ENCODE data around the gene CAPG.
A peak's percentile ranks its signal among the peaks of the same experiment; 100 is the strongest.
"Not testable (repeated sequence)": the region's sequence is repeated elsewhere in the genome, so short reads cannot be mapped to it uniquely, and the experiment has no call there.

CAPG gene

DNA sequence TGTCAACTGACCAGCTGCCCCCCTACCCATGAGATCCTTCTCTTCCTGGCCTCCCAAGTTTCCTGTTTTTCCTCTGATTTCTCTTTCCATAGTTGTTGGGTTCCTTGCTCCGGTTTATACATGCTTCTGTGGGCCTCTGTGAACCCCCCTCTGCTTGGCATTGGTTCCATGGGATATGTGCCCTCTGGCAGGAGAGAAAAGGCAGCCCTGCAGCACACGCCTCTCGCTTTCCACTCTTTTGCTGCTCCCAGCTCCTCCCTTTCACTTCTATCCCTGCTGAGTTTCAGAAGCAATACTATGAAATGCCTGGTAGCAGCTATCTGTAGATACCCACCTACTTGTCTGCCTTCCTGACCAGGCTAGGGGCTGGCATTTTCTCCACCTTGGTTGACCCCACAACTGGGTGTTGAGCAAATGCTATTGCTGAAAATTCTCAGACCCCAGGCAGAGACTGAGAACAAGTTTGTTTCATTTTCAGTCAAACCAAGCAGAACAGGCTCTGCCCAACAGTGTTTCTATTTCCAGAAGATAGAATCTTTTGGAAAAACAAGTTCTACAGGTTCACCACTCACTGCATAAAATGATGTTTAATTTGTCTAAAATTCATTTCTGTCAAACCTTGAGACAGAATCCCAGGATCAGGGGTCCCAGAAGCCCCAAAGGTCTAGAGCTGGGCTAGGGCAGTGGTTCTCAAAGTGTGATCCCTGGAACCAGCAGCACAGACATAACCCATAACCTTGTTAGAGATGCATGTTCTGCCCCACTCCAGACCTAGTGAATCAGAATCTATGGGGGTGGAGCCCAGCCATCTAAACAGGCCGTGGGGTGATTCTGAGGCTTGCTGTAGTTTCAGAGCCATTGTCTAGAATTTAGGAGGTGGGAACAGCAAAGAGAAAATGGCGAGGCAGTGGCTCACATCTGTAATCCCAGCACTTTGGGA lies 13.4 kb downstream of the CAPG start:
- DNase-seq (ENCODE audit: low read depth in 2 of 2), result no peak

DNA sequence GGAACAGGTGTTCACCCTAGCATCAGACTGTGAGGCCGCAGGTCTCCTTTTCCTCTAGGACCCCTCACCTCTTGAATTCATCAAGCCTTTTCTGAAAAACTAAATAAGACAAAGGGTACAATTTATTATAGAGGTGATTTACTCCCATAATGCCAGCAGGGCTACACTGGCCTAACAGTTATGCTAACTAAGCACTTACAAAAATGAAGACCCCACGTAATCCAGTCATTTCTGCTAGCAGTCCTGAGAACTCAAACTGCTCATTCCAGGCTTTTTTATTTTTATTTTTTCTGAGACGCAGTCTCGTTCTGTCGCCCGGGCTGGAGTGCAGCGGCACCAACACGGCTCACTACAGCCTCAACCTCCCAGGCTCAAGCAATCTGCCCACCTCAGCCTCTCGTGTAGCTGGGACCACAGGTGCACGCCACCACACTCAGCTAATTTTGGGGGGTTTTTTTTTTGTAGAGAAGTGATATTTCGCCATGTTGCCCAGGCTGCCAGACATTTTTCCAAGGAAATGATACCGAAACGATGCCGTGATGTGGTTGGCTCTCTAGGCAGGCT lies 14.2 kb downstream of the CAPG start:
- no peak for DNase-seq (ENCODE audit: low read depth in 2 of 2)

DNA sequence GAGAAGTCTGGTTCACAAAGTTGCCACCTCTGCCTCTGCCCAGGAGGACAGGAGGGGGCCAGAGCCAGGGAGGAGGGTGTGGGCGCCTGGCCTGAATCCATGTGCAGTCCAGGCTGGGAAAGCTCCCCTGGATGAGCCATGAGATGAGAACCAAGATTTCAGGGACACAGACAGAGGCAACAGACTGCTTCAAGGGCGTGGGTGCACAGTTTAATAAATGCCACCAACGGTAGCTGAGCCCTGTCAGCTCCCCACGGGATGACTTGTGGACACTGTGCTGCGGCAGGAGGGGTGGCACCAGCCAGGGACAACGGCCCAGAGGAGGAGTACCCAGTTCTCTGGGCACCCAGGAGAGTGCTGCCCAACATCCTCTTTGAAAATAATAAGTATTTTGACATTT lies 15.2 kb downstream of the CAPG start:
- DNase-seq (ENCODE audit: low read depth in 2 of 2), result no peak

DNA sequence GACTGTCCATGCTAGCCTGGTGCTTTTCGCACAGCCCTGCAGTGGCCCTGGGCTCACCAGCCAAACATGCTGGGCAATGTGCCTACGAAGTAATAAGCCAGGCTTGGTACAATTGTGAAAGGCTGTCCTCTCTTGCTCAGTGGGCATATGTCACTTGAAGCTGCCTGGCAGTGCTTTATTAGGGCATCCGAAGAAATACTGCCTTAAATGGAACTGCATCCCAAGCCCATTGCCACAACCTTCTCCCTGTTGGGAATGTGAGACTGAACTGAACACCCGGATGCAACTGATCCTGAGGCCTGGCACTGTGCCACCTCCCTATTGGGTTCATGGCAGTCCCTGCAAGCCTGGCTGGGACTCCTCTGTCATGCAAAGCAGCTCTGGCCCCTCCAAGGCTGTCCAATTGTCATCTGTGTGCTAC lies 15.9 kb downstream of the CAPG start:
- no peak for DNase-seq (ENCODE audit: low read depth in 2 of 2)

DNA sequence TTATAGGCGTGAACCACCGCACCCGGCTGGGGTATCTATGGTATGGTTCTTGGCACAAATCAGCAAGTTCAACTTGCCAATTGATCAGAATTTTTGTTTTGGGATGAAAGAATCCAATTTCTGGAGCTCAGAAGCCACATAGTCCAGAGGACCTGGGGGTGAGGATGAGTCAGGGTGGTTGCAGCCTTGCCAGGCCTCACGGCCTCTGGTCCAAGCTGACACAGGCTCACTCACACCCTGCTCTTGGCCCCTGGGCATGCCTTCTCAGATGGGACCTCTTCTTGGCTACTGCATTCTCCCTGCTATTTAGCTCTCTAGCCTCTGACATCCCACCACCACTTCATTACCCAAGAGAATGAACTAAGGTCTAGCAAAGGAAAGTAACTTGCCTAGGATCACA lies 16.3 kb downstream of the CAPG start:
- no peak for DNase-seq (ENCODE audit: low read depth in 2 of 2)

DNA sequence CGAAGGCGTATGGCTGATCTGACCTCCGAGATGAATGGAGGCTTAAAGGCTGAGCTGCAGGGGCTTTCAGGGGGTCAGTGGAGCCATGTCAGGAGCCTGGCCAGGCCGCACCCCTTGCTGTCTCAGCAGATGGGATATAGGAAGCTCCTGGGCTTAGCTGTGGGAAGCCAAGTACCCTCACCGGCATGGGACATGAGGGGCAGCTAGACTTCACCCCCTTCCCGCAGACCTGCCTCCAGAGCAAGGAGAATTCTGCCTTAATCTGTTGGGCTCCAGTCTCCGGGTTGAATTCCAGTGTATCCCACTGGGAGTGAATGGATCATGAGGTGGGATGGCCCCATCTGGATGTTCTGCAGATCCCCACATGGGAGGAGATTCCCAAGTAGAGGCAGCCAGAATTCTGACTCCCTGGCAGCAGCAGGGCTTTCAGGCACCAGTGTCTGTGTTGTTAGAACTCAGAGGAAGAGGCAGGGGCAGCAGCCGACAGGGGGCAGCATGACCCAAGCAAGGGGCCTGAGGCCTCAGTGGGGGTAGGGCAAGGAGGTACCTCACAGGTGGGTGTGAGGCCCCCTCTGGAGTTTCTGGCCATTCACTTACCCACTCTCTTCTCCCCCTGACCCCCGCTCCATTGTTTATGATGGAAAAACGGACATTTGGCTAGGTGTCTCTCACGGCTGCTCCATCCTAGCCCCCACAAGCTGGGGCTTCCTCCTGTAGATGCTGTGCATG lies 19.1 kb downstream of the CAPG start:
- DNase-seq (ENCODE audit: low read depth in 2 of 2), result peak; percentile 40 to 61

DNA sequence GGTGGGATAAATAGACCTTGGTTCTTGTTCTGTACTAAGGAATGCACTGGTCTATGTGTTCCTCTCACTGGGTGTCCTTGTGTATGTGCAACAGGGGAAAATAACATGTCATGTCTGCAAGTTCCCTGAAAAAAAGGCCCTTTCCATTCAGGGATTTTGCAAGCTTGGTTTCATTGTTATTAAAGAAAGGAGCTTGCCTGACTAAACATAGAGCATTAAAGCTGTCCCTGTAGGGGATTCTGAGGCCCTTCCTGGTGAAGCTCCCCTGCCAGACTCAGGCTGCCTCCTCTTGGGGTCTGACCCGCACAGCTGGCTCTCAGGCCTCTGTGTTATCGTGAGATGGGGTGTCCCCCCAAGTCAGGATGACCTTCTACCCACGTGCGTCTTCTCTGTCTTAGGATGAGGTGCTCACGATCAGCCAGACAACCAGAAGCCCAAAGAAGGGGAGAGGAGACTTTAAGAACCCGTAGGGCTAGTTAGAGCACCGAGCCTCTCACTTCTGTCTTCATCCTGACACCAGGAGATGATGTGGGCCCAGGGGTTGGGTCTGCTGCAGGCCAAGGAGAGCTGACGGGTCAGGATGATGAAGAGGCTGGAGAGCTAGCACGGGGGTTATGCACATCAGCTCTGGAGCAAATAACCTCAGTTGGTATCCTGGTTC lies 21.2 kb downstream of the CAPG start:
- no peak for DNase-seq (ENCODE audit: low read depth in 2 of 2)

DNA sequence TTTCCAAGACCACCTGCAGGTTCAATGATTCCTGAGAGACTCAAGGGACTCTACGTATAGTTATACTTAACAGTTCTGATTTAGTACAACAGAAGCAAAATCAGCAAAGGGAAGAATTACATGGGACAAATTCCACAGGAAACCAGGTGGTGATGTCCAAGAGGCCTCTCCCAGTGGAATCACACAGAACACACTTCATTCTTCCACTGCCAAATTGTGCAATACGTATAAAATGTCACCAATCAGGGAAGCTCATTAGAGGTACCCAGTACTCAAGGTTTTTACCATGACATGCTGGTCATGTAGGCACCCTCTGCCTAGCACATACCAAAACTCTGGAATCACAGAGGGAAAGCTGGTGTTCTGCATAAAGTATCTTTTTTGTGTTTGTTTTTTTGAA lies 22.4 kb downstream of the CAPG start:
- no peak for DNase-seq (ENCODE audit: low read depth in 2 of 2)

DNA sequence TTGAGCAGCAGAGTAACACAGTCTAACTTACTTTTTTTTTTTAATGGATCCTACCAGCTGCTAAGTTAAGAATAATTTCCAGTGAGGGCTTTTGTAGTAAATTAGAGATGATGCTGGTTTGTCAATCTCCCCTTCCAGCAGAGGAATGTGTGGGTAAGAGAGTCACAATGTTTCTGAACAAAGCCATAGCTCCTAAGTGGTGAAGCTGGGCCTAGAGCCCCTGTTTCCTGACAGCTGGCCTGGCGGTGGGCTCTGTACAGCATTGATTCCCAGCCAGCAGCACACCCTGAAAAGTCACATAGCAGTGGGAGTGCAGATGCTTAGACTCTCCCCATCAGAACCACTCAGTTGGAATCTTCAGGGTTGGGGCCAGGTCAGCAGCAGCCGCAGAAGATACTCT lies 24.4 kb downstream of the CAPG start:
- DNase-seq (ENCODE audit: low read depth in 2 of 2), result no peak

DNA sequence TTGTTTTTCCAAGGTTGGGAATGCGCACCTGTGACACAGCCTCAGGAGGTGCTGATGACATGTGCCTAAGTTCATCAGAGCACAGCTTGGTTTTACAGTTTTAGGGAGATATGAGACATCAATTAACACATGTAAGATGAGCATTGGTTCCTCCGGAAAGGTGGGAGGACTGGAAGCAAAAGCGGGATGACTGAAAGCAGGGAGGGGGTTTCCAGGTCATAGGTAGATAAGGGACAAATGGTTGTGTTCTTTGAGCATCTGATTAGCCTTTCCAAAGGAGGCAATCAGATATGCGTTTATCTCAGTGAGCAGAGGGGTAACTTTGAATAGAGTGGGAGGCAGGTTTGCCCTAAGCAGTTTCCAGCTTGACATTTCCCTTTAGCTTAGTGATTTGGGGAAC lies 26.3 kb downstream of the CAPG start:
- no peak for DNase-seq (ENCODE audit: low read depth in 2 of 2)

DNA sequence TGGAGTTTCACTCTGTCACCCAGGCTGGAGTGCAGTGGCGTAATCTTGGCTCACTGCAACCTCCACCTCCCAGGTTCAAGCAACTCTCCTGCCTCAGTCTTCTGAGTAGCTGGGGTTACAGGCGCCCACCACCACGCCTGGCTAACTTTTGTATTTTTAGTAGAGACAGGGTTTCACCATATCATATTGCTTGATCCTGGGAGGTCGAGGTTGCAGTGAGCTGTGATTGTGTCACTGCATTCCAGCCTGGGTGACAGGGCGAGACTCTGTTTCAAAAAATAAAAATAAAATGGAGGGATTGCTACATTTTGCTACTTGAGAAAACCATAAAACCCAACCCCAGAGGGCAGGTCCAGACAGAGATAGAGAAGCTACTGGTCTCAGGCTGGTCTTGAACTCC lies 27.0 kb downstream of the CAPG start:
- DNase-seq (ENCODE audit: low read depth in 2 of 2), result not testable (repeated sequence)

DNA sequence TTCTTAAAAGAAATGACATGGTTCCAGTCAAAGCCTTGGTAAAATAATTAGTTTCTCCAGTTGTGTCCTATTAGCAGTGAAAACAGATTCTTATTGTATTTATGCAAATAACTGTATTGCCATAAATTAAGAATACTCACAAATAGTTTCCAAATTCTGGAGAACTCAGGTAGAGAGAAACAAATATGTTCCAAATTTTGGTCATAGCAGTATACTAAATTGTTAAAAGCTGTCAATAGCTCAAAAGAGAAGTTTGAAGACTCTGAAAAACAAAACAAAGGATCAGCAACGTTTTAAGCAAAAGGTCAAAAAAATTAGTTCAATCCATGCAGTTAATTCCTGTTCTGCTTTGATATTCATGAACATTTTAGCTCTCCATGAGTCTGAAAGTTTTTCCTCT lies 30.1 kb downstream of the CAPG start:
- DNase-seq (ENCODE audit: low read depth in 2 of 2), result no peak

DNA sequence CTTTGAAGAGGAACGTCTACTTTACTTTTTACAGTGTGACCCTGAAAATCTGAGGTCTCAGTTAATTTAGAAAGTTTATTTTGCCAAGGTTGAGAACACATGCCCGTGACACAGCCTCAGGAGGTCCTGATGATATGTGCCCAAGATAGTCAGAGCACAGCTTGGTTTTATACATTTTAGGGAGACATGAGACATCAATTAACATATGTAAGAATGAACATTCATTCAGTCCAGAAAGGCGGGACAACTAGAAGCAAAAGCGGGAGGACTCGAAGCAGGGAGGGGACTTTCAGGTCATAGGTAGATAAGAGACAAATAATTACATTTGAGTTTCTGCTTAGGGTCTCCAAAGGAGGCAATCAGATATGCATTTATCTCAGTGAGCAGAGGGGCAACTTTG lies 31.9 kb downstream of the CAPG start:
- DNase-seq (ENCODE audit: low read depth in 2 of 2), result no peak

DNA sequence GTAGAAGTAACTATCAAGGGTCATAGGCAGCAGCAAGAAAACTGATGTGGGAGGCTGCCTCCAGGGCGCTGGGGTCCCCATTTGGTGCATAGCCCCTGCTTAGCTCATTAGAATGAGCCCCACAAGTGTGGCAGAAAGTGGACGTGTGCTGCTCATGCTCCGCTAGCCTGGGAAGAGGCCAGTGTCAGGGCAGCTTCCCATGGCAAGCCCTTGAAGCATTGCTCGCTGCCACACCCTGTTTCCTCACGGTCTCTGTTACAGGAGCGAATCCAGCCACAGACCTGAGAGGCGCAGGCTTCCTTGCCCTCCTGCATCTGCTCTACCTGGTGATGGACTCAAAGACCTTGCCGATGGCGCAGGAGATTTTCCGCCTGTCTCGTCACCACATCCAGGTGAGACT lies 33.1 kb downstream of the CAPG start:
- no peak for DNase-seq (ENCODE audit: low read depth in 2 of 2)

DNA sequence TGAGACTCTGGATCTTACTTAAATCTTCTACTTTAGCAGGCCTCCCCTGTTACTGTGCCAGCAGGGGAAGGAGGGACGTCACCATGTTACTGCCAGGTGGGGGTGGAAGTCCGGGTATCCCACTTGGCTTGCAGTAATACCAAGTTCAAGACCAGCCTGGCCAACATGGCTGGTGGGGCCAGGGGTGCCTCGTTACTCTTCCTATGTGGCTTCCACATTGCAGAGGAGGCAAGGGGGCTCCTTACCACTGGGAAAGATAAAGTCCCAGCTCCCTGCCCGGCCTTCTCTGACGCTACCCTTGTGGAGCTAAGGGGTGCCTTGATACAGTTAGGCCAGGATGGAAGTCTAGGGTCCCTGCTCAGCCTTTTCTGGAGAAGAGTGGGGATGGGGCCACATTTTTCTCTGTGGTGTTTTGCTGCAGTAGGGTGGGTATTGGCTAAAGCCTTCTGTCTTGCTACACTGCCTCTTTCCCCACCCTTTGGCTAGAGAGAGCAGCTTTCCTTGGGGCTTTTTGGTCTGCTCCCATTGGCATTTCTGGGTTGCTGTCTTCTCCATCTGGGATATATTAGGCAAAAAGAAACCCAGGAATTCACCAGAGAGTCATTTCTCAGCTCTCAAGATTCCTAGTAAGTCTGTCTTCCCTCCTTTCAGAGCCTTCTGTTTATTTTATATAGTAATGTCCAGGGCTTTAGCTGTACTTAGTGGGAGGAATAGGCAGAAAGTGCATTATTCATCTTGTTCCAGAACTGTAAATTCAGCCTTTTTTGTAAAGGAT lies 33.7 kb downstream of the CAPG start:
- DNase-seq (ENCODE audit: low read depth in 2 of 2), result no peak

DNA sequence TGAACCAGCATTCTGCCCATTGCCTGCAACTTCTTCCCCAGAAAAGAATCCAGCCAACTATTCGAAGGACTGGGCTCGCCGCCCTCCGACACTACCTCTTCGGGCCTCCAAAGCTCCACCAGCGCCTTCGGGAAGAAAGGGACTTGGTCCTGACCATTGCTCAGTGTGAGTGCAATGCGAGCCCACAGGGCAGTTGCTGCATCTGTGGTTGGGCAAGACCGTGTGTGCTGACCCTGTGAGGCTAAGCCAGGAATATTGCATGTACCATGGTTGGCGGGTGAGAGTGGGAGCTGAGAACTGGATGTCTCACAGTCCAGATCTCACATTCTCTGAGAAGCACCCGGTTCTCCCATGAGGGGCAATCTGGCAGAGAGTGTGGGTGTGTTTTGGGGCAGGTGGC lies 39.1 kb downstream of the CAPG start:
- no peak for DNase-seq (ENCODE audit: low read depth in 2 of 2)

DNA sequence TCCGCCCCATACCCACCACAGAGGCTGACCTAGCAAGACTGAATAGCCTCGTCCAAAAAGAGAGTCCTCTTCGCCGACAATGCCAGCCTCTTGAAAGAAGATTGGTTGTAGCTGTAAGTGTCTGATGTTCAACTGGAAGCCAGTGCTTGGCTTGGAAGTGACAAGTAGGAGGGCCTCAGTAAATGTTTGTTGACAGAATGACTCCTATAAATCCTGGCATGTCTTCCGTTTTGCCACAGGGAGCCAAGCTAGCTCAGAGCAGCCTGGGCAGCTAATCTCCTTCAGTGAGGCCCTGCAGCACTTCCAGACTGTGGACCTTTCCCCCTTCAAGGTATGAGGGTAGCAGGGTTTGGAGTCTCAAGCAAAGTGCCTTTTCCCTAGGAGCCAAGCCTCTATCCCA lies 40.7 kb downstream of the CAPG start:
- DNase-seq (ENCODE audit: low read depth in 2 of 2), result no peak

DNA sequence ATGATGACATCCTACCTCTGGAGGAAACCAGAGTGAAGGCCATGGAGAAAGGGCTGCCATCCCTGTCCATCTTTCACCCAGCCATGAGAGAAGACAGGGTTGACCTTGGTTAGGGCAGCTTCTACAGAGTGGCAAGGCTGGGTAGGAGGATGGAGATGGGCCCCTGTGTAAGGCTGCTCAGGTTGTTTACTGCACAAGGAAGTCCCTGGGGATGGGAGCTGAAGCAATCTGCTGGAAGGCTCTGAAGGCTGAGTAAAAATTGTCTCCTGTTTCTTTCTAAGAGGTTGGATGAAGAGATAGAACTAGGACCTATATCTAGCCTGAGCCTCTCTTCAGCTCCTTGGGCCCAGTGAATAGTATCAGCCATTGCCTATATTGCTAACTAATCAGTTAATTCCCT lies 41.2 kb downstream of the CAPG start:
- no peak for DNase-seq (ENCODE audit: low read depth in 2 of 2)

DNA sequence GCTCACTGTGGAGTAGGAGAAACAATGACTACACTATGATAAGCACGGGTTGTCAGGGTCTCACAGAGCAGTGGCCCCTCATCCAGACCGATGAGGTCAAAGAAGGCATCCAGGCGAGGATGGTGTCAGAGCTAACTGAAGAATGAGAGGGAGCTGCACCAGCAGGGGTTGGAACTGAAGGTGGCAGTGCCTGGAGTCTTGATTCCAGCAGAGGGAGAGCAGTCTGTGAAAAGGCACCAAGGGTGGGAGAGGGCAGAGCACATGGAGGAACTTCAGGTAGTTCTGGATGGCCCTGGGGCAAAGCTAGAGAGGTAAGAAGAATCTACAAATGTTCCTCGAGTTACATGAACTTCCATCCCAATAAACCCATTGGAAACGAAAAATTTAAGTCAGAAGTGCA lies 43.0 kb downstream of the CAPG start:
- DNase-seq (ENCODE audit: low read depth in 2 of 2), result no peak

DNA sequence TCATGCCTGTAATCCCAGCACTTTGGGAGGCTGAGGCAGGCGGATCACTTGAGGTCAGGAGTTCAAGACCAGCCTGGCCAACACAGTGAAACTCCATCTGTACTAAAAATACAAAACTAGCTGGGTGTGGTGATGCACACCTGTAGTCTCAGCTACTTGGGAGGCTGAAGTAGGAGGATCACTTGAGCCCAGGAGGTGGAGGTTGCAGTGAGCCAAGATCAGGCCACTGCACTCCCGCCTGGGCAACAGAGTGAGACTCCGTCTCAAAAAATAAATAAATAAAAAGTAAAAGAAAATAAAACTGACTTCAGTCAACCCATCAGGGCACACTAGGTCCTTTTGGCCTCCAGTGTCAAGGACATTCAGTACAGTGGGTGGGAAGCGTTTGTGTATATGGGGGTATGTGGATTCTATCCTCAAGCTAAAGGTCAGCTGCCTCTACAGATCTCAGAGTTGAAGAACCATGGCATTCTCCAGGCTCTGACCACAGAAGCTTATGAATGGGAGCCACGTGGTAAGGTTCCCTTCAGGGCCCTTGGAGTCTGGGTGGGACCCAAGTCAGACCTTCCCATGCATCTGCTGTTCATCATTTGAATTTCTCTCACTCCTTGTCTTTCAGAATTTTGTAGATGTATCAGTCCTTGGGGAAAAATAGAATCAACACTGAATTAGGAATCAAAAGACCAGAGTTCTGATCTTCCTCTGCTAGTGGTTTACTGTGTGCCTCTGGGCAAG lies 47.3 kb downstream of the CAPG start:
- DNase-seq (ENCODE audit: low read depth in 2 of 2), result not testable (repeated sequence)

DNA sequence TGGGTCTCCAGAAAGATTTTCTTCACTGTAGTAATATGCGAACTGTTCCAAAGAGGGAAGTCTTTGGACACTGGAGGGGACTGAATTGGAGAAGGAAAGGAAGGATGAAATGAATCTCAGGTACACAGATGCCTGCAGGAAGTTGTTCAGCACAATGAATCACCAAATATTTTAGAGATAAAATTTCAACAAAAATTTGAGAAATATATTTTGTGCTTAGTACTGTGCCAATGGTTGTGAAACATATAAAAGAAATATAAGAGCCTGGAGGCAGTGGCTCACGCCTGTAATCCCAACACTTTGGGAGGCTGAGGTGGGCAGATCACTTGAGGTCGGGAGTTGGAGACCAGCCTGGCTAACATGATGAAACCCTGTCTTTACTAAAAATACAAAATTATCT lies 52.4 kb downstream of the CAPG start:
- DNase-seq (ENCODE audit: low read depth in 2 of 2), result no peak

Data from stimulated activated CD8-positive, alpha-beta memory T cell treated with anti-CD3 and anti-CD28 coated beads, Interleukin-7, amount 100 ng/mL, for 1 hour (primary cell).